Measurements from ENCODE around the gene AKIRIN1.
"Not testable (repeated sequence)": the region's sequence is repeated elsewhere in the genome, so short reads cannot be mapped to it uniquely, and the experiment has no call there.

Gene AKIRIN1

DNA sequence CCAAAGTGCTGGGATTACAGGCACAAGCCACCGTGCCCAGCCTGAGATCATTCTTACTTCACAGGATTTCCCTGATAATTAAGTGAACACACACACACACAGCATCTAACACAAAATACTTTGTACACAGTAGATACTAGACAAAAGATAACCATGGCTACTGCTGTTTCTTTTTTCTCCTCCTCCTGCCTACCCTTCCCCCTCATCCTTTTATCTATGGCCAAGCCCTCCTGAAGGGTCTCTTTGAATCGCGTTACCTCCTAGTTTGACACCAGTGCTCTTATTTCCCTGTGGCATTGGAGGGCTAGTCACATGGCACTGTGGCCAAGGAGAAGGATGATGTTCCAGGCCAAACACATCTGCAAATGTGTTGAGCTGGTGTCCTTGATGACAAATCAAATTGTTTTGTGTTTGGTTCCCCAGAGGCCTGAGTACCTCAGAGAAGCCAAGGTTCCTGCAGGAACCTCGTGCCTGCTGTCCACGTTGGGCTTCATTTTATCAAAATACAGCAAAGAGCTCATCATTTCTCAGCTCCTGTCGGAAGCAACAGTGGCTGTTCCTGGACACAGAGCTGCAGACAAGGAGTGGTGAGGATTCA, 55.6 kb downstream of the AKIRIN1 start:
- Mint-ChIP-seq H3K4me1 (ENCODE audit: low read depth) (peaks cover 7% of the 10 kb centered on the region), H3K36me3 (ENCODE audit: low read depth) (peaks cover 62% of the 10 kb centered on the region), H3K4me3 (no peak overlapping the region), H3K27me3 (no peaks in the 10 kb centered on the region), H3K27ac (no peak overlapping the region), H3K9me3 (no peaks in the 10 kb centered on the region)
- peak; percentile 12 for DNase-seq

DNA sequence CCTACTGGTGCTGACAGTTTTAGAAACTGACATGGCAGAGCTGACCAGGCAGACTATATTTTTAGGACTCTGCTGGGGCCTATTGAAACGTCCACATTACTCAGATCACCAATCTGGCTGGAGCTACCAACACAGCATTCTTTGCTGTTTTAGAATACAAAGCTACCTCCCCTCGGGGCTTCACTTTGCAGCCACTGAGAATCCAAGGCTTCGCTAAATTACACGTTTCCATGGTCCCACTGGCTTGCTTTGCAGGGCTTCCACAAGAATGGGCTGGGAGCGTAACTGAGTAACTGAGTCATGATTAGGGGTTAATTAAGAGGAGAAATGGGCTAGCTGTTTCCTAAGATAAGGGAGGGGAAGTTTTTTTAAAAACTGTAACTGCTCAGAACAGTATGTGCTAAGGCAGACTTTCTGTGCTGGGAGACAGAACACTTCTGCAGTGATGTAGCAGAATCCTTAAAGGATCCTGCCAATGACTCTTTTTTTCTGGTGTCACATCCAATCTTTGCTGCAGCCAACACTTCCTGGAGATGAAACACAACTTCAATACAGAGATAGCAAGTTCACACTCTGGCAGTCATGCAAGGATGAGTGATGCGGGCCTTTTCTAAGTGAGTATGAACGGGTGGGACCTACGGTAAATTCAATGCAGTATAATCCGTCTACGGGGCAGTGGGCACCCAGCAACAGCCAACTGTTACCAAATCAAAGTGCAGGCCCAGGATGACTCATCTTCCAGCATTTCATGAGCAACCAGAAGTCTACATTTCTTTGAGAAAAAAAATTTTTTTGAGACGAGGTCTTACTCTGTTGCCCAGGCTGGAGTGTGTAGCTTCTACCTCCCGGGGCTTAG, 56.5 kb downstream of the AKIRIN1 start:
- Mint-ChIP-seq H3K27me3 (no peaks in the 10 kb centered on the region), H3K9me3 (no peaks in the 10 kb centered on the region), H3K27ac (no peak overlapping the region), H3K4me1 (ENCODE audit: low read depth) (peaks cover 7% of the 10 kb centered on the region), H3K36me3 (ENCODE audit: low read depth) (peaks cover 61% of the 10 kb centered on the region), H3K4me3 (no peak overlapping the region)
- peak; percentile 14 for DNase-seq

DNA sequence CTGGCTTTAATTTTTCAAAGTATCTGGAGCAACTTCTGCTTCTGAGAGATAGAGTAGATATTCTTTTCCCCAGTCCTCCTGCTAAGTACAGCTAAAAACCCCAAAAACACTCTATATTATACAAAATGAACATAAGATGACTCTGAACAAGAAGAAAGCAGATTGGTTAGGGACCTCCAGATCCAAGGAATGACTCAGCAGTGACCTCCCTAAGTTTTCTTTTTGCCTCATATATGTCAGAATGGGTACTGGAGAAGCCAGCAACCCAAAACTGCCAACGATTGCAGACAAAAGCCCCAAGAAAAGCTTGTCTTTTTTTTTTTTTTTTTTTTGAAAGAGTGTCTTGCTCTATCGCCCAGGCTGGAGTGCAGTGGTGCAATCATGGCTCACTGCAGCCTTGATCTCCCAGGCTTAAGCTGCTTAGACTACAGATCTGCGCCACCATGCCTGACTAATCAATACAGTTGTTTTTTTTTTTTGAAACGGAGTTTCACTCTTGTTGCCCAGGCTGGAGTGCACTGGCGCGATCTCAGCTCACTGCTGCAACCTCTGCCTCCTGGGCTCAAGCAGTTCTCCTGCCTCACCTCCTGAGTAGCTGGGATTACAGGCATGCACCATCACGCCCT, 57.8 kb downstream of the AKIRIN1 start:
- no peak overlapping the region for H3K4me3 Mint-ChIP-seq
- no peaks in the 10 kb centered on the region for H3K27me3 Mint-ChIP-seq
- peak overlapping the region; percentile 3 for H3K27ac Mint-ChIP-seq
- H3K36me3 Mint-ChIP-seq (ENCODE audit: low read depth) = peaks cover 51% of the 10 kb centered on the region
- H3K4me1 Mint-ChIP-seq (ENCODE audit: low read depth) = peaks cover 7% of the 10 kb centered on the region
- no peaks in the 10 kb centered on the region for H3K9me3 Mint-ChIP-seq
- peak; percentile 0 for DNase-seq

DNA sequence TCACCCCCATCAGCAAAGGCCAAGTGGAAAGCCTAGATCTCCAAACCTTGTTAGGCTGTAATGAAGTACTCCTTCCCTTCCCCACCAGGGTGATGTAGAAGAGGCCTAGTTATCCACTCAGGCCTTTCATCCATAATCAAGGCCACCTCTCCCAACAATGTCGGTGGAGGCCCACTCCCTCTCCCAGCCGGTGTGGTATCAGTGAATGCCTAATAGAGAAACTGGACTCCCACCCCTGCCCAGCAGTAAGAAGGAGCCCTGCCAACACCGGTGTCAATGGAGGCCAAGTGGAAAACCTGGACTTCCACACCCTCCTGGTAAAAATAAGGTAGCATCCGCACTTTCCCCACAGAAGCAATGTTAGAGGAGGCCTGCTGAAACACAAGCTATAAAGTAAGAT, 58.9 kb downstream of the AKIRIN1 start:
- Mint-ChIP-seq H3K36me3 (ENCODE audit: low read depth) (peaks cover 47% of the 10 kb centered on the region), H3K4me3 (no peak overlapping the region), H3K4me1 (ENCODE audit: low read depth) (peaks cover 7% of the 10 kb centered on the region), H3K9me3 (no peaks in the 10 kb centered on the region), H3K27ac (no peak overlapping the region), H3K27me3 (no peaks in the 10 kb centered on the region)
- DNase-seq = peak; percentile 15

DNA sequence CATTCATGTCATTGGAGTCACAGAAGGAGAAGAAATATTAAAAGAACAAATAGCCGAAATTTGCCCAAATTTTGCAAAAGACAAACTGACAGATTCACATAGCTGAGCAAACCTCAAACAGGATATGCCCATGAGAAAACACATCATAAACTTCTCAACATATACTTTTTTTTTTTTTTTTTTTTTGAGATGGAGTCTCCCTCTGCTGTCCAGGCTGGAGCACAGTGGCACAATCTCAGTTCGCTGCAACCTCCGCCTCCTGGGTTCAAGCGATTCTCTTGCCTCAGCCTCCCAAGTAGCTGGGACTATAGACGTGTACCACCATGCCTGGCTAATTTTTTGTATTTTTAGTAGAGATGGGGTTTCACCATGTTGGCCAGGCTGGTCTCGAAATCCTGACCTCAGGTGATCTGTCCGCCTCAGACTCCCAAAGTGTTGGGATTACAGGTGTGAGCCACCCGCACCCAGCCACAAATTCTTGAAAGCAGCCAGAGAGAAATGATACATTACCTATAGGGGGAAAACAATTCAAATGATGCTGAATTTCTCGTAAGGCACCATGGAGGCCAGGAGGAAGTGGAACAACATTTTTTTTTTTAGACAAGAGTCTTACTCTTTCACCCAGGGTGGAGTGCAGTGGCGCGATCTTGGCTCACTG, 60.2 kb downstream of the AKIRIN1 start:
- peaks cover 43% of the 10 kb centered on the region for H3K36me3 Mint-ChIP-seq (ENCODE audit: low read depth)
- H3K4me1 Mint-ChIP-seq (ENCODE audit: low read depth); H3K27me3 Mint-ChIP-seq; H3K27ac Mint-ChIP-seq; H3K9me3 Mint-ChIP-seq; H3K4me3 Mint-ChIP-seq: not testable (repeated sequence)
- DNase-seq = peak; percentile 1

DNA sequence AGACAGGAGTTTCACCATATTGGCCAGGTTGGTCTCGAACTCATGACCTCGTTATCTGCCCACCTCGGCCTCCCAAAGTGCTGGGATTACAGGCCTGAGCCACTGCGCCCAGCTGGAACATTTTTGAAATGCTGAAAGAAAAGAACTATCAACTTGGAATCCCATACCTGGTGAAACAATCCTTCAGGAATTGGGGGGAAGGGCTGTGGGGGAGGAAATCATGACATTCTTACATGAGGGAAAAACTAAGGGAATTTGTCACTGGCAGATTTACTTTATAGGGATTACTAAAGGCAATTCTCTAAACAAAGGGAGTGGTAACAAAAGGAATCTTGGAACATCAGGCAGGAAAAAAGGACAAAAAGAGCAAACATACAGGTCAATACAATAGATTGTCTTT, 60.9 kb downstream of the AKIRIN1 start:
- DNase-seq = no peak
- H3K4me3 Mint-ChIP-seq = no peak overlapping the region
- no peaks in the 10 kb centered on the region for H3K27me3 Mint-ChIP-seq
- H3K36me3 Mint-ChIP-seq (ENCODE audit: low read depth) = peaks cover 39% of the 10 kb centered on the region
- no peak overlapping the region for H3K27ac Mint-ChIP-seq
- peaks cover 7% of the 10 kb centered on the region for H3K4me1 Mint-ChIP-seq (ENCODE audit: low read depth)
- H3K9me3 Mint-ChIP-seq = no peaks in the 10 kb centered on the region

DNA sequence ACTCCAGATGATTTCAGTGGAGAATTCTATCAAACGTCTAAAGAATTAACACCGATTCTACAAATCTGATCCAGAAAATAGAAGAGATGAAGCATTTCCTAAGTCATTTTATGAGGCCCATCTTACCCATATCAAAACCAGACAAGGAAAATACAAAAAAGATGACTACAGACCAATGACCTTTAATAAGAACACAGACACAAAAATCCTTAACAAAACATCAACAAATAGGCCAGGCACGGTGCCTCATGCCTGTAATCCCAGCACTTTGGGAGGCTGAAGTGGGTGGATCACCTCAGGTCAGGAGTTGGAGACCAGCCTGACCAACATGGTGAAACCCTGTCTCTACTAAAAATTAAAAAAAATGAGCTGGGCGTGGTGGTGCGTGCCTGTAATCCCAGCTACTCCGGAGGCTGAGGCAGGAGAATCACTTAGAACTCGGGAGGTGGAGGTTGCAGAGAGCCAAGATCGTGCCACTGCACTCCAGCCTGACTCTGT, 64.2 kb downstream of the AKIRIN1 start:
- not testable (repeated sequence) for H3K4me3 Mint-ChIP-seq; H3K27me3 Mint-ChIP-seq; H3K4me1 Mint-ChIP-seq (ENCODE audit: low read depth); DNase-seq; H3K9me3 Mint-ChIP-seq; H3K27ac Mint-ChIP-seq
- H3K36me3 Mint-ChIP-seq (ENCODE audit: low read depth) = peaks cover 14% of the 10 kb centered on the region

All from activated T-cell treated with anti-CD3 and anti-CD28 coated beads, Interleukin-2, amount 50 U/mL, for 24 hours (primary cell).